PC-3 (cell line): ENCODE data around the gene CYP4F8.

Source experiments
- EZH2phosphoT487 ChIP-seq: fragments of 300-600 bp; sonication (generic); IDR thresholded peaks from 2 replicates; pipeline ENCODE4 v1.6.1; 2018; ENCODE audit warnings: mild to moderate bottlenecking, antibody characterized with exemption, low read length, borderline replicate concordance
- TF ChIP-seq, protein P1 (sequence below): fragments of 300-600 bp; sonication (generic); conservative IDR thresholded peaks from 2 replicates; pipeline ENCODE4 v1.5.1; 2017; ENCODE audit warnings: antibody characterized with exemption, low read depth, mild to moderate bottlenecking, low read length

DNA sequence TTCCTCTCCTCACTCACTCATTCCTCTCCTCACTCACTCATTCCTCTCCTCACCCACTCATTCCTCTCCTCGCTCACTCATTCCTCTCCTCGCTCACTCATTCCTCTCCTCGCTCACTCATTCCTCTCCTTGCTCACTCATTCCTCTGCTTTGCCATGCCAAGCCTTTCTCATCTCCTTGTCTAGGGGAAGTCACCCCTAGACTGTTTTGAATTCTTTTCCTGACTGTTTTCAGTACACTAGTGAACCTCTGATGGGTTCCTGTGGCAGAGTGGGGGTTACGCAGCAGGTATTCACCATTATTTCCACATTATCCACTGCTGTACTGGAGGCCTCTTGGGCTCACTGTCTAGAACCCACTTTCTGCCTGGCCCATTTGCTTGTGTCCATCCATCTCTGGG is 1.2 kb downstream of the CYP4F8 start:
- TF ChIP-seq, protein P1, sequence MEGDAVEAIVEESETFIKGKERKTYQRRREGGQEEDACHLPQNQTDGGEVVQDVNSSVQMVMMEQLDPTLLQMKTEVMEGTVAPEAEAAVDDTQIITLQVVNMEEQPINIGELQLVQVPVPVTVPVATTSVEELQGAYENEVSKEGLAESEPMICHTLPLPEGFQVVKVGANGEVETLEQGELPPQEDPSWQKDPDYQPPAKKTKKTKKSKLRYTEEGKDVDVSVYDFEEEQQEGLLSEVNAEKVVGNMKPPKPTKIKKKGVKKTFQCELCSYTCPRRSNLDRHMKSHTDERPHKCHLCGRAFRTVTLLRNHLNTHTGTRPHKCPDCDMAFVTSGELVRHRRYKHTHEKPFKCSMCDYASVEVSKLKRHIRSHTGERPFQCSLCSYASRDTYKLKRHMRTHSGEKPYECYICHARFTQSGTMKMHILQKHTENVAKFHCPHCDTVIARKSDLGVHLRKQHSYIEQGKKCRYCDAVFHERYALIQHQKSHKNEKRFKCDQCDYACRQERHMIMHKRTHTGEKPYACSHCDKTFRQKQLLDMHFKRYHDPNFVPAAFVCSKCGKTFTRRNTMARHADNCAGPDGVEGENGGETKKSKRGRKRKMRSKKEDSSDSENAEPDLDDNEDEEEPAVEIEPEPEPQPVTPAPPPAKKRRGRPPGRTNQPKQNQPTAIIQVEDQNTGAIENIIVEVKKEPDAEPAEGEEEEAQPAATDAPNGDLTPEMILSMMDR, result no peak
- TF ChIP-seq EZH2phosphoT487, result no peak
